GM12878 (cell line): Measurements from ENCODE around the gene SSB. TPM values are rescaled to one million over a fixed set of nuclear protein-coding genes. Genes with fewer than 3 reads are reported as not detected.

Source experiments
- ATAC-seq: fragments of 200-7000 bp; cut with Tn5 transposase; 3 replicates; pipeline ENCODE4 v1.9.1; 2020; ENCODE audit warnings: mild to moderate bottlenecking, moderate library complexity
- BruUV-seq: library from RNA; stranded (reverse); fragments of 400-500 nt; replicated peaks from 2 replicates; lab custom pipeline; 2021; lab: Mats Ljungman, UMichigan
- CTCF ChIA-PET: fragments of 300-600 bp; sonication (Branson Sonifier 250); formaldehyde crosslinking; extraction: SDS; loops from one replicate; lab custom pipeline; 2021; ENCODE audit warnings: inconsistent platforms; lab: Yijun Ruan, JAX
- POLR2A ChIA-PET: fragments of 350-600 bp; formaldehyde crosslinking; extraction: SDS; loops from one replicate; lab custom pipeline; 2021; ENCODE audit warnings: inconsistent platforms; lab: Charles Lee
- RAD21 ChIA-PET: fragments of 300-600 bp; sonication (Branson Sonifier 250); formaldehyde crosslinking; loops from one replicate; lab custom pipeline; 2023; ENCODE audit warnings: antibody characterized with exemption; ENCODE audit not compliant: unreplicated experiment; lab: Charles Lee
- SMC1A ChIA-PET: fragments of 300-600 bp; sonication (Branson Sonifier 250); formaldehyde crosslinking; loops from one replicate; lab custom pipeline; 2023; ENCODE audit not compliant: unreplicated experiment, uncharacterized antibody; lab: Charles Lee
- DNase-seq: peaks from one replicate; pipeline ENCODE4 v3.0.0-alpha.2; 2011; ENCODE audit warnings: low read depth, low spot score
- FAIRE-seq: peaks from 3 replicates; lab custom pipeline; 2011; peaks lifted over from hg19 to GRCh38; lab: Jason Lieb, UNC
- H2AFZ ChIP-seq: 2 replicates; pipeline ENCODE4 v1.6.0; 2011; ENCODE audit warnings: low read depth, low read length, control low read depth; ENCODE audit not compliant: control insufficient read depth
- H3K27ac ChIP-seq: 2 replicates; pipeline ENCODE4 v1.5.1; 2011; ENCODE audit warnings: control low read depth; ENCODE audit not compliant: control insufficient read depth, insufficient read depth
- H3K27me3 ChIP-seq, 2 experiments: replicated peaks in 1 of 2; 2 replicates each; pipeline versions ENCODE4 v1.6.0 to v1.6.1; 2011; ENCODE audit warnings: low read length in 1 of 2; ENCODE audit not compliant: control insufficient read depth in 2 of 2, insufficient read depth in 2 of 2
- H3K36me3 ChIP-seq, 2 experiments: 2 replicates each; pipeline ENCODE4 v1.5.1; 2011; ENCODE audit warnings: low read length in 1 of 2; ENCODE audit not compliant: control insufficient read depth in 2 of 2, insufficient read depth in 2 of 2
- H3K4me1 ChIP-seq: 2 replicates; pipeline ENCODE4 v1.6.1; 2011; ENCODE audit warnings: mild to moderate bottlenecking, low read length, moderate library complexity, mixed read lengths; ENCODE audit not compliant: control insufficient read depth, insufficient read depth
- H3K4me2 ChIP-seq: 2 replicates; pipeline ENCODE4 v1.6.0; 2011; ENCODE audit warnings: control low read depth; ENCODE audit not compliant: control insufficient read depth, insufficient read depth
- H3K4me3 ChIP-seq: fragments of 200-600 bp; sonication (generic); 2 replicates; pipeline ENCODE4 v1.5.1; 2016
- H3K79me2 ChIP-seq: 2 replicates; pipeline ENCODE4 v1.6.0; 2011; ENCODE audit warnings: low read length; ENCODE audit not compliant: control insufficient read depth, insufficient read depth
- H3K9ac ChIP-seq: 2 replicates; pipeline ENCODE4 v1.8.0; 2011; ENCODE audit warnings: low read length, control low read depth, mixed read lengths; ENCODE audit not compliant: control insufficient read depth, insufficient read depth
- H3K9me3 ChIP-seq: replicated peaks from 3 replicates; pipeline ENCODE4 v1.5.1; 2011; ENCODE audit warnings: mild to moderate bottlenecking, low read length; ENCODE audit not compliant: control insufficient read depth, insufficient read depth
- H4K20me1 ChIP-seq: 2 replicates; pipeline ENCODE4 v1.6.0; 2011; ENCODE audit not compliant: control insufficient read depth, insufficient read depth
- NFXL1 ChIP-seq: fragments of 450-650 bp; IDR thresholded peaks from 2 replicates; pipeline ENCODE4 v1.6.1; 2017; ENCODE audit warnings: antibody characterized with exemption, mild to moderate bottlenecking, borderline replicate concordance
- ZNF274 ChIP-seq: IDR thresholded peaks from one replicate; pipeline ENCODE4 v1.8.0; 2011; ENCODE audit not compliant: insufficient read length, insufficient read depth
- WGBS: methylation state at CpG from one replicate; pipeline ENCODE4 v1.1.6; 2016; ENCODE audit warnings: low lambda C conversion rate; ENCODE audit not compliant: insufficient replicate concordance, insufficient coverage; ENCODE audit errors: missing lambda C conversion rate; 5-methylcytosine and 5-hydroxymethylcytosine counted together
- in situ Hi-C: fragments of 300-500 bp; cut with MboI; formaldehyde crosslinking; loops from 9 replicates; pipeline ENCODE4 v1.14.3; 2018; ENCODE audit warnings: mixed read lengths
- intact Hi-C: fragments of 100-400 bp; cut with micrococcal nuclease; formaldehyde crosslinking; loops from one replicate; pipeline ENCODE4 v1.14.2; 2022; ENCODE audit not compliant: unreplicated experiment
- polyA plus RNA-seq, 11 experiments: library from polyadenylated mRNA; depleted of rRNA in 4 of 11; unstranded in 6 of 11; stranded (reverse) in 5 of 11; fragments of >200 nt; fragmentation: Nextera tagmentation in 4 of 11; fragmentation: Illumina TruSeq in 1 of 11; extraction: Ambion mirVana in 4 of 11; extraction: Trizol in 1 of 11; gene quantifications; 1 replicate in 1 of 11; 2 replicates in 10 of 11; pipeline versions ENCODE4 v1.2.1 to v1.2.3, GENCODE V29; 2011 to 2016; ENCODE audit warnings: inconsistent platforms in 2 of 11, missing spikeins in 2 of 11, low read depth in 1 of 11
- total RNA-seq, 4 experiments: library from RNA; depleted of rRNA in 3 of 4; stranded (reverse); fragments of >200 nt in 3 of 4; fragmentation: Illumina TruSeq in 1 of 4; extraction: Trizol in 1 of 4; gene quantifications; 2 replicates each; pipeline versions ENCODE4 v1.2.1 to v1.2.3, GENCODE V29; 2013 to 2021
- TF ChIP-seq, protein P1 (sequence below): fragments of 450-650 bp; IDR thresholded peaks from 2 replicates; pipeline ENCODE4 v1.6.1; 2017; ENCODE audit warnings: borderline replicate concordance
- TF ChIP-seq, protein P2 (sequence below): fragments of 450-650 bp; IDR thresholded peaks from 2 replicates; pipeline ENCODE4 v1.6.1; 2017; ENCODE audit warnings: low read depth, mild to moderate bottlenecking, moderate library complexity

The SSB gene
- total and polyA plus RNA-seq, 10 of the 15 experiments (the other 5 are each of a cell fraction or from before 2014, with no cell fraction given): 103 to 313 (median 200) TPM

- TF ChIP-seq, protein P1, sequence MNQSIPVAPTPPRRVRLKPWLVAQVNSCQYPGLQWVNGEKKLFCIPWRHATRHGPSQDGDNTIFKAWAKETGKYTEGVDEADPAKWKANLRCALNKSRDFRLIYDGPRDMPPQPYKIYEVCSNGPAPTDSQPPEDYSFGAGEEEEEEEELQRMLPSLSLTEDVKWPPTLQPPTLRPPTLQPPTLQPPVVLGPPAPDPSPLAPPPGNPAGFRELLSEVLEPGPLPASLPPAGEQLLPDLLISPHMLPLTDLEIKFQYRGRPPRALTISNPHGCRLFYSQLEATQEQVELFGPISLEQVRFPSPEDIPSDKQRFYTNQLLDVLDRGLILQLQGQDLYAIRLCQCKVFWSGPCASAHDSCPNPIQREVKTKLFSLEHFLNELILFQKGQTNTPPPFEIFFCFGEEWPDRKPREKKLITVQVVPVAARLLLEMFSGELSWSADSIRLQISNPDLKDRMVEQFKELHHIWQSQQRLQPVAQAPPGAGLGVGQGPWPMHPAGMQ: no peak
- no peak for TF ChIP-seq ZNF274
Measured at GRCh38 chr2:169797601-169798000, 1.1 kb upstream of the SSB start (continued).

DNA sequence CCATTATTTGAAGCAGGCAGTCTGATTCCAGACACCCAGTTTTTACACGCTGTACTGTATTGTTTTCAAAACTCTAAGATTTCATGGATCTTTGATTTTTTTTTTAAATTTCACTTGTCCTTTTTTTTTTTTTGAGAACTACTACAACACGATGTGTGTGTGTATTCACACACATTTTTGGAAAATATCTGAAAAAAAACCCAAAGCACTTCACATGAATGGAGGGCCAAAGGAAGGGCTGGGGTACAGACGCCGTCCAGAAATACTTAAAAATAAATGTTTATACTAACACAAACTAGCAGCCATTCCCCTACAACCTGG is 314 bp upstream of the SSB start:
- H2AFZ ChIP-seq: peak overlapping the region; percentile 87
- H4K20me1 ChIP-seq: no peaks in the 10 kb centered on the region
- peak overlapping the region; percentile 80 for H3K9ac ChIP-seq
- FAIRE-seq: no peak
- no peak for DNase-seq
- no peaks in the 10 kb centered on the region for H3K27me3 ChIP-seq
- SMC1A ChIA-PET: no interaction called here
- ATAC-seq: no peak
- RAD21 ChIA-PET: interaction anchor here (1.6 kb wide), 1 partner anchor 26 kb away, joined by 6 read pairs; the partner anchor contains the start of gene METTL5
- POLR2A ChIA-PET: interaction anchor here (0.5 kb wide), 1 partner anchor 760 kb away, joined by 3 read pairs; no protein-coding TSS in a partner anchor
- CTCF ChIA-PET: interaction anchor here (0.9 to 1.6 kb wide), 2 partner anchors 26 to 30 kb away, joined by 3 to 5 read pairs; partner anchors contain the start of gene METTL5
- 0% methylated on average over 3 of the region's 4 CpGs for WGBS
- H3K4me3 ChIP-seq: peak overlapping the region; percentile 80
- H3K4me2 ChIP-seq: peak overlapping the region; percentile 60; the same call in 1 of the 2 replicates
- H3K36me3 ChIP-seq: peaks cover 0 to 4% of the 10 kb centered on the region in 2 experiments; a peak in 2 of 4 replicates
- H3K79me2 ChIP-seq: peaks cover 38% of the 10 kb centered on the region
- in situ Hi-C loops: no loop called here
- BruUV-seq: no TSS peak
- H3K9me3 ChIP-seq: no peaks in the 10 kb centered on the region; the same call in 2 of the 3 replicates
- H3K4me1 ChIP-seq: no peaks in the 10 kb centered on the region; the same call in 1 of the 2 replicates
- TF ChIP-seq, protein P2, sequence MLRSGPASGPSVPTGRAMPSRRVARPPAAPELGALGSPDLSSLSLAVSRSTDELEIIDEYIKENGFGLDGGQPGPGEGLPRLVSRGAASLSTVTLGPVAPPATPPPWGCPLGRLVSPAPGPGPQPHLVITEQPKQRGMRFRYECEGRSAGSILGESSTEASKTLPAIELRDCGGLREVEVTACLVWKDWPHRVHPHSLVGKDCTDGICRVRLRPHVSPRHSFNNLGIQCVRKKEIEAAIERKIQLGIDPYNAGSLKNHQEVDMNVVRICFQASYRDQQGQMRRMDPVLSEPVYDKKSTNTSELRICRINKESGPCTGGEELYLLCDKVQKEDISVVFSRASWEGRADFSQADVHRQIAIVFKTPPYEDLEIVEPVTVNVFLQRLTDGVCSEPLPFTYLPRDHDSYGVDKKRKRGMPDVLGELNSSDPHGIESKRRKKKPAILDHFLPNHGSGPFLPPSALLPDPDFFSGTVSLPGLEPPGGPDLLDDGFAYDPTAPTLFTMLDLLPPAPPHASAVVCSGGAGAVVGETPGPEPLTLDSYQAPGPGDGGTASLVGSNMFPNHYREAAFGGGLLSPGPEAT: 0 out of 2 replicates have a peak, but pooled peaks have one; percentile 3
- TF ChIP-seq NFXL1: no peak
- TF ChIP-seq, all 136 proteins: peak for 1
- intact Hi-C loops: loop anchor here (10.0 kb wide), 1 partner anchor 274 kb away; no protein-coding TSS in a partner anchor
- peak overlapping the region; percentile 85 for H3K27ac ChIP-seq
